Astrocyte of the cerebellum (primary cell): ENCODE measurements around the gene DHX9.

Experiments used
- DNase-seq: peaks from one replicate; pipeline ENCODE4 v3.0.0-alpha.2; 2011; ENCODE audit warnings: low read depth
- H3K4me3 ChIP-seq: 2 replicates; pipeline ENCODE4 v1.5.1; 2011; ENCODE audit warnings: mild to moderate bottlenecking, low read depth, low read length, moderate library complexity
- in situ Hi-C: cut with HindIII; loops from 2 replicates; pipeline ENCODE4 v1.10.0; 2017; ENCODE audit warnings: low sequenced_read_pairs
- TF ChIP-seq, protein P1 (sequence below): IDR thresholded peaks from 2 replicates; pipeline ENCODE4 v1.5.1; 2012; ENCODE audit warnings: low read length, low read depth, moderate library complexity, mild to moderate bottlenecking; ENCODE audit errors: missing control alignments

The DHX9 gene

DNA sequence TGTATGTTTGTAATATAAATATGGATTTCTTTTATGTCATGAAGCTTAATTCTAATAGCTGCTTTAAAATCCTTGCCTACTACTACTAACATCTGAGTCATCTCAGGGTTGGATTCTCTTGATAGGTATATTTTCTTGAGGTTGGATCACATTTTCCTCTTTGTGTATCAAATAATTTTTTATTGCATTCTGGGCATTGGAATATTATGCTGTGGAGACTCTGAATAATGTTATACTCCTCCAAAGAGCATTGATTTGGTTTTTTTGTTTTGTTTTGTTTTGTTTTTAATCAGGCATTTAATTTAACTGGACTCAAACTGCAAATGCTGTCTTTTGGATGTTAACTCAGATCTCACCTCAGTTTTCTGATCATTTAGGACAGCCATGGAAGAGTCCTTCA, 8.0 kb downstream of the DHX9 start:
- no peak for DNase-seq
- in situ Hi-C loops, result no loop called here

GRCh38 chr1:182848736-182849135, 9.6 kb downstream of the DHX9 start:
- H3K4me3 ChIP-seq, result no peak overlapping the region
- TF ChIP-seq, protein P1, sequence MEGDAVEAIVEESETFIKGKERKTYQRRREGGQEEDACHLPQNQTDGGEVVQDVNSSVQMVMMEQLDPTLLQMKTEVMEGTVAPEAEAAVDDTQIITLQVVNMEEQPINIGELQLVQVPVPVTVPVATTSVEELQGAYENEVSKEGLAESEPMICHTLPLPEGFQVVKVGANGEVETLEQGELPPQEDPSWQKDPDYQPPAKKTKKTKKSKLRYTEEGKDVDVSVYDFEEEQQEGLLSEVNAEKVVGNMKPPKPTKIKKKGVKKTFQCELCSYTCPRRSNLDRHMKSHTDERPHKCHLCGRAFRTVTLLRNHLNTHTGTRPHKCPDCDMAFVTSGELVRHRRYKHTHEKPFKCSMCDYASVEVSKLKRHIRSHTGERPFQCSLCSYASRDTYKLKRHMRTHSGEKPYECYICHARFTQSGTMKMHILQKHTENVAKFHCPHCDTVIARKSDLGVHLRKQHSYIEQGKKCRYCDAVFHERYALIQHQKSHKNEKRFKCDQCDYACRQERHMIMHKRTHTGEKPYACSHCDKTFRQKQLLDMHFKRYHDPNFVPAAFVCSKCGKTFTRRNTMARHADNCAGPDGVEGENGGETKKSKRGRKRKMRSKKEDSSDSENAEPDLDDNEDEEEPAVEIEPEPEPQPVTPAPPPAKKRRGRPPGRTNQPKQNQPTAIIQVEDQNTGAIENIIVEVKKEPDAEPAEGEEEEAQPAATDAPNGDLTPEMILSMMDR, result no peak
- DNase-seq, result no peak
- in situ Hi-C loops, result no loop called here

More for the DNA sequence above, 8.0 kb downstream of the DHX9 start:
- TF ChIP-seq, protein P1, result no peak
- no peak overlapping the region for H3K4me3 ChIP-seq

DNA sequence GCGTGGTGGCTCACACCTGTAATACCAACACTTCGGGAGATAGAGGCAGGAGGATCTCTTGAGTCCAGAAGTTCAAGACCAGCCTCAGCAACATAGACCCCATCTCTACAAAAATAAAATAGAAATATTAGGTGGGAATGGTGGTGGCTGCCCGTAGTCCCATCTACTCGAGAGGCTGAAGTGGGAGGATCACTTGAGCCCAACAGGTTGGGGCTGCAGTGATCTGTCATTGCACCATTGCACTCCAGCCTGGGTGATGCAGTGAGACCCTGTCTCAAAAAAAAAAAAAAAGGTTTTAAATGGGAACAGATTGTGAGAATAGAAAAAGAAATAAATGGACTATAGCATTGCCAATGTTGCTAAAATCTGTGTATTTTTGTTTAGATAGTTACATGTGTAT, 11.2 kb downstream of the DHX9 start:
- no peak overlapping the region for H3K4me3 ChIP-seq
- TF ChIP-seq, protein P1, result no peak
- no peak for DNase-seq
- in situ Hi-C loops, result loop anchor here (5.0 kb wide), 1 partner anchor 37 kb away; no protein-coding TSS in a partner anchor

DNA sequence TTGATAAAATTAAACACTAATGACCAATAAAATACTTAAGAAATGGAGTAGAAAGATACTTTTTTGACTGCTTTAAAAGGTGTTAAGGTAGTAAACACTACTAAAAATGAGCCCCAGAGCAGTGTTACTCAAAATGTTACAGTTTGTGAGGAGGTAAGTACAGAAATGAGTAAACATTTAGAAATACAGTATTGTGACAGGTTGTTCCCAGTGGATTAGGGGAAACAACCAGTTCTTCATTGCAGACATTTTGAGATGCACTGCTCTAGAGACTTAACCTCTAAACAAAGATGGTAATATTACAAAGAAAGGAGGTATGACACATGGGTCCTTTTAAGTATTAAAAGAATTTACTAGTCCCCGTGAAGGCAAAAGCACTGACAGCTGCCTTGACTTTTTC, 12.7 kb downstream of the DHX9 start:
- in situ Hi-C loops, result loop anchor here (5.0 kb wide), 1 partner anchor 35 kb away; no protein-coding TSS in a partner anchor
- TF ChIP-seq, protein P1, result no peak
- DNase-seq, result no peak
- no peak overlapping the region for H3K4me3 ChIP-seq

- H3K4me3 ChIP-seq, result no peak overlapping the region
- no peak for DNase-seq
- TF ChIP-seq, protein P1, result no peak
- in situ Hi-C loops, result no loop called here
These were observed 16.8 kb downstream of the DHX9 start for GRCh38 chr1:182855911-182856310.

GRCh38 chr1:182857212-182857611, 18.1 kb downstream of the DHX9 start:
- in situ Hi-C loops, result no loop called here
- H3K4me3 ChIP-seq, result no peak overlapping the region
- TF ChIP-seq, protein P1, result no peak

GRCh38 chr1:182860658-182861057, 21.5 kb downstream of the DHX9 start:
- in situ Hi-C loops, result no loop called here
- DNase-seq, result no peak
- H3K4me3 ChIP-seq, result no peak overlapping the region
- TF ChIP-seq, protein P1, result no peak

More at GRCh38 chr1:182857212-182857611, 18.1 kb downstream of the DHX9 start:
- no peak for DNase-seq
